H9 (cell line): Measurements from ENCODE around the gene SMTN. TPM values are rescaled to one million over a fixed set of nuclear protein-coding genes. Genes with fewer than 3 reads are reported as not detected.

Experiments
- DNase-seq: peaks from one replicate; pipeline ENCODE4 v3.0.0-alpha.2; 2017
- H2AFZ ChIP-seq: one replicate; pipeline ENCODE4 v1.6.1; 2013; ENCODE audit warnings: mild to moderate bottlenecking, low read length, control low read depth, moderate library complexity
- H2AK5ac ChIP-seq: 2 replicates; pipeline ENCODE4 v1.6.1; 2013; ENCODE audit warnings: low read length, control low read depth, mixed read lengths; ENCODE audit not compliant: insufficient read length
- H2BK120ac ChIP-seq: one replicate; pipeline ENCODE4 v1.6.1; 2013; ENCODE audit warnings: low read depth, mild to moderate bottlenecking, low read length, control low read depth, inconsistent platforms; ENCODE audit not compliant: poor library complexity, severe bottlenecking
- H2BK12ac ChIP-seq: 2 replicates; pipeline ENCODE4 v1.6.1; 2013; ENCODE audit warnings: low read length, control low read depth, mixed read lengths, low read depth; ENCODE audit not compliant: insufficient read length
- H2BK15ac ChIP-seq: 2 replicates; pipeline ENCODE4 v1.6.1; 2013; ENCODE audit warnings: low read depth, low read length, control low read depth
- H2BK20ac ChIP-seq: one replicate; pipeline ENCODE4 v1.6.1; 2013; ENCODE audit warnings: low read depth, mild to moderate bottlenecking, low read length, control low read depth, inconsistent platforms; ENCODE audit not compliant: poor library complexity, severe bottlenecking
- H2BK5ac ChIP-seq: 2 replicates; pipeline ENCODE4 v1.6.1; 2013; ENCODE audit warnings: low read length, control low read depth, mixed read lengths; ENCODE audit not compliant: insufficient read length
- H3K14ac ChIP-seq: 2 replicates; pipeline ENCODE4 v1.6.1; 2013; ENCODE audit warnings: low read length, control low read depth; ENCODE audit not compliant: insufficient read depth
- H3K18ac ChIP-seq: 2 replicates; pipeline ENCODE4 v1.6.1; 2013; ENCODE audit warnings: low read depth, mild to moderate bottlenecking, mixed read lengths, low read length, control low read depth; ENCODE audit not compliant: insufficient read length
- H3K23ac ChIP-seq: 2 replicates; pipeline ENCODE4 v1.6.1; 2013; ENCODE audit warnings: low read length, control low read depth, mixed read lengths, low read depth; ENCODE audit not compliant: insufficient read length
- H3K23me2 ChIP-seq: 2 replicates; pipeline ENCODE4 v1.6.1; 2013; ENCODE audit warnings: low read depth, mild to moderate bottlenecking, mixed read lengths, low read length, control low read depth; ENCODE audit not compliant: insufficient read length, poor library complexity, severe bottlenecking
- H3K27ac ChIP-seq: 2 replicates; pipeline ENCODE4 v1.5.1; 2013; ENCODE audit warnings: low read length, control low read depth, mixed read lengths, low read depth; ENCODE audit not compliant: insufficient read length
- H3K27me3 ChIP-seq: 2 replicates; pipeline ENCODE4 v1.6.1; 2013; ENCODE audit warnings: low read length, control low read depth, inconsistent platforms; ENCODE audit not compliant: insufficient read depth
- H3K4ac ChIP-seq: 2 replicates; pipeline ENCODE4 v1.6.1; 2013; ENCODE audit warnings: low read depth, mild to moderate bottlenecking, control low read depth, inconsistent platforms, low read length, moderate library complexity
- H3K4me1 ChIP-seq: 2 replicates; pipeline ENCODE4 v1.6.1; 2013; ENCODE audit warnings: low read length, control low read depth, inconsistent platforms; ENCODE audit not compliant: insufficient read depth
- H3K4me2 ChIP-seq: 2 replicates; pipeline ENCODE4 v1.6.1; 2013; ENCODE audit warnings: low read length, control low read depth, mixed read lengths; ENCODE audit not compliant: insufficient read length, insufficient read depth
- H3K56ac ChIP-seq: 2 replicates; pipeline ENCODE4 v1.6.1; 2013; ENCODE audit warnings: low read depth, mild to moderate bottlenecking, mixed read lengths, low read length, control low read depth; ENCODE audit not compliant: insufficient read length
- H3K79me1 ChIP-seq: 2 replicates; pipeline ENCODE4 v1.6.1; 2013; ENCODE audit warnings: low read depth, mild to moderate bottlenecking, moderate library complexity, low read length, control low read depth, inconsistent platforms; ENCODE audit not compliant: insufficient read depth, poor library complexity, severe bottlenecking
- H3K79me2 ChIP-seq: 2 replicates; pipeline ENCODE4 v1.6.1; 2013; ENCODE audit warnings: low read length, control low read depth, inconsistent platforms; ENCODE audit not compliant: insufficient read depth
- H3K9ac ChIP-seq: 2 replicates; pipeline ENCODE4 v1.6.1; 2013; ENCODE audit warnings: low read length, control low read depth, mixed read lengths; ENCODE audit not compliant: insufficient read length; ENCODE audit errors: extremely low read depth
- H3K9me3 ChIP-seq: one replicate; pipeline ENCODE4 v1.6.1; 2013; ENCODE audit warnings: low read depth, low read length, inconsistent platforms; ENCODE audit not compliant: control insufficient read depth
- H3T11ph ChIP-seq: one replicate; pipeline ENCODE4 v1.6.1; 2013; ENCODE audit warnings: mild to moderate bottlenecking, low read length, control low read depth, inconsistent platforms
- H4K20me1 ChIP-seq: one replicate; pipeline ENCODE4 v1.6.1; 2013; ENCODE audit not compliant: control insufficient read depth, insufficient read length, insufficient read depth
- H4K5ac ChIP-seq: 2 replicates; pipeline ENCODE4 v1.6.1; 2013; ENCODE audit warnings: low read depth, mild to moderate bottlenecking, mixed read lengths, low read length, control low read depth; ENCODE audit not compliant: insufficient read length
- H4K8ac ChIP-seq: replicated peaks from 2 replicates; pipeline ENCODE4 v1.6.1; 2013; ENCODE audit warnings: low read length, control low read depth, mixed read lengths, low read depth; ENCODE audit not compliant: insufficient read length
- H4K91ac ChIP-seq: 2 replicates; pipeline ENCODE4 v1.6.1; 2013; ENCODE audit warnings: low read depth, mild to moderate bottlenecking, moderate library complexity, mixed read lengths, low read length, control low read depth; ENCODE audit not compliant: insufficient read length
- H3K27ac Mint-ChIP-seq, 3 experiments: 2 replicates in 2 of 3; 3 replicates in 1 of 3; pipeline ENCODE4 v1.8.0; 2020 to 2021; ENCODE audit warnings: mixed read lengths in 3 of 3, mild to moderate bottlenecking in 1 of 3, moderate library complexity in 1 of 3
- H3K27me3 Mint-ChIP-seq: 2 replicates; pipeline ENCODE4 v1.8.0; 2021; ENCODE audit warnings: low read depth, mild to moderate bottlenecking, moderate library complexity, mixed read lengths
- H3K36me3 Mint-ChIP-seq, 3 experiments: 2 replicates in 2 of 3; 3 replicates in 1 of 3; pipeline ENCODE4 v1.8.0; 2020 to 2021; ENCODE audit warnings: low read depth in 3 of 3, mixed read lengths in 3 of 3; ENCODE audit not compliant: insufficient read depth in 1 of 3
- H3K4me1 Mint-ChIP-seq, 2 experiments: 2 replicates each; pipeline ENCODE4 v1.8.0; 2020; ENCODE audit warnings: mixed read lengths in 2 of 2
- H3K4me3 Mint-ChIP-seq, 2 experiments: 2 replicates in 1 of 2; 3 replicates in 1 of 2; pipeline ENCODE4 v1.8.0; 2020 to 2021; ENCODE audit warnings: mild to moderate bottlenecking in 2 of 2, mixed read lengths in 2 of 2, moderate library complexity in 1 of 2
- H3K9me3 Mint-ChIP-seq, 2 experiments: 2 replicates in 1 of 2; 3 replicates in 1 of 2; pipeline ENCODE4 v1.8.0; 2020; ENCODE audit warnings: mild to moderate bottlenecking in 2 of 2, mixed read lengths in 2 of 2, moderate library complexity in 1 of 2
- CTCF ChIP-seq: fragments of 200-600 bp; sonication (generic); conservative IDR thresholded peaks from 3 replicates; pipeline ENCODE4 v1.8.0; 2021; ENCODE audit warnings: antibody characterized with exemption, mild to moderate bottlenecking
- WGBS: extraction: QIAGEN DNeasy Blood & Tissue Kit; methylation state at CpG from one replicate; pipeline ENCODE4 v1.1.7; 2013; ENCODE audit warnings: missing lambda C conversion rate, low lambda C conversion rate, mixed read lengths; ENCODE audit not compliant: insufficient read length; ENCODE audit errors: extremely low coverage; 5-methylcytosine and 5-hydroxymethylcytosine counted together
- total RNA-seq: library from RNA; stranded (reverse); gene quantifications from 2 replicates; pipeline ENCODE4 v1.2.1, GENCODE V29; 2021

Gene SMTN
- total RNA-seq, 1 experiment from 2014 or later: 23.4 TPM

- Histone ChIP-seq H3K18ac (no peak overlapping the region), H3K27ac (no peak overlapping the region), H3K9me3 (no peaks in the 10 kb centered on the region), H2BK5ac (no peak overlapping the region), H2BK120ac (no peak overlapping the region), H3K23ac (no peak overlapping the region), H3K9ac (no peak overlapping the region), H2BK20ac (no peak overlapping the region), H3K14ac (no peak overlapping the region), H4K91ac (no peak overlapping the region), H3K4me2 (no peak overlapping the region), H3T11ph (no peak overlapping the region), H3K4ac (no peak overlapping the region), H3K4me1 (peaks cover 7% of the 10 kb centered on the region; the same call in 1 of the 2 replicates), H3K27me3 (no peaks in the 10 kb centered on the region), H2BK12ac (no peak overlapping the region), H2AK5ac (no peak overlapping the region), H3K79me1 (peaks cover 9% of the 10 kb centered on the region), H4K20me1 (no peaks in the 10 kb centered on the region), H3K79me2 (peaks cover 10% of the 10 kb centered on the region; the same call in 1 of the 2 replicates), H2AFZ (no peak overlapping the region), H3K56ac (no peak overlapping the region), H3K23me2 (peaks cover 11% of the 10 kb centered on the region), H4K8ac (no peak overlapping the region), H2BK15ac (no peak overlapping the region), H4K5ac (no peak overlapping the region)
- no peak for TF ChIP-seq CTCF
- no peaks in the 10 kb centered on the region for H3K9me3 Mint-ChIP-seq
- H3K4me1 Mint-ChIP-seq: peaks cover 14 to 20% of the 10 kb centered on the region in 2 experiments
- H3K27me3 Mint-ChIP-seq: no peaks in the 10 kb centered on the region
- peak overlapping the region in 1 of 3 experiments; percentile 49; a peak in 1 of 7 replicates for H3K27ac Mint-ChIP-seq
- H3K4me3 Mint-ChIP-seq: no peak overlapping the region
- WGBS: no CpG with 5 or more reads among the region's 9 CpGs
- DNase-seq: no peak
- peaks cover 26 to 34% (median 29%) of the 10 kb centered on the region in 3 experiments; a peak in 6 of 7 replicates for H3K36me3 Mint-ChIP-seq
Observed at GRCh38 chr22:31136155-31136554, 55.0 kb downstream of the SMTN start.
